MCF 10A (cell line): ENCODE measurements around the gene ZFYVE21. TPM values are rescaled to one million over a fixed set of nuclear protein-coding genes. Genes with fewer than 3 reads are reported as not detected.

Experiments
- BruUV-seq: library from RNA; stranded (reverse); fragments of 400-500 nt; replicated peaks from 2 replicates; lab custom pipeline; 2021; lab: Mats Ljungman, UMichigan
- CTCF ChIA-PET: fragments of 300-600 bp; sonication (Branson Sonifier 250); formaldehyde crosslinking; extraction: SDS; loops from one replicate; lab custom pipeline; 2021; ENCODE audit warnings: antibody characterized with exemption, inconsistent platforms; lab: Yijun Ruan, JAX
- POLR2A ChIA-PET: fragments of 300-600, 350-650 bp; sonication (Branson Sonifier 250); formaldehyde crosslinking; extraction: SDS; loops from one replicate; lab custom pipeline; 2020; ENCODE audit warnings: antibody characterized with exemption, inconsistent platforms; lab: Yijun Ruan, JAX
- DNase-seq: peaks from one replicate; pipeline ENCODE4 v3.0.0-alpha.2; 2018; ENCODE audit not compliant: unreplicated experiment
- H3K27ac Mint-ChIP-seq: one replicate; pipeline ENCODE4 v1.8.0; 2022; ENCODE audit warnings: mild to moderate bottlenecking, low read depth, mixed read lengths; ENCODE audit not compliant: unreplicated experiment
- H3K27me3 Mint-ChIP-seq: one replicate; pipeline ENCODE4 v1.8.0; 2022; ENCODE audit warnings: mixed read lengths; ENCODE audit not compliant: insufficient read depth, unreplicated experiment
- H3K36me3 Mint-ChIP-seq: one replicate; pipeline ENCODE4 v1.8.0; 2022; ENCODE audit warnings: mild to moderate bottlenecking, moderate library complexity, mixed read lengths; ENCODE audit not compliant: insufficient read depth, unreplicated experiment
- H3K4me1 Mint-ChIP-seq: one replicate; pipeline ENCODE4 v1.8.0; 2022; ENCODE audit warnings: mixed read lengths; ENCODE audit not compliant: insufficient read depth, unreplicated experiment
- H3K4me3 Mint-ChIP-seq: one replicate; pipeline ENCODE4 v1.8.0; 2022; ENCODE audit warnings: mild to moderate bottlenecking, moderate library complexity, mixed read lengths; ENCODE audit not compliant: unreplicated experiment
- H3K9me3 Mint-ChIP-seq: one replicate; pipeline ENCODE4 v1.8.0; 2022; ENCODE audit warnings: mixed read lengths; ENCODE audit not compliant: unreplicated experiment
- intact Hi-C: fragments of 100-400 bp; cut with micrococcal nuclease; formaldehyde crosslinking; loops from 2 replicates; pipeline ENCODE4 v1.14.1; 2022
- total RNA-seq: library from RNA; stranded (reverse); gene quantifications from 2 replicates; pipeline ENCODE4 v1.2.3, GENCODE V29; 2022
- TF ChIP-seq, protein P1 (sequence below): fragments of 200-600 bp; IDR thresholded peaks from one replicate; pipeline ENCODE4 v1.8.0; 2022; ENCODE audit warnings: antibody characterized with exemption, mild to moderate bottlenecking; ENCODE audit not compliant: unreplicated experiment

The ZFYVE21 gene
- total RNA-seq, 1 experiment from 2014 or later = 35.5 TPM

GRCh38 chr14:103718572-103718971 lies 3.0 kb downstream of the ZFYVE21 start:
- peaks cover 7% of the 10 kb centered on the region for H3K36me3 Mint-ChIP-seq
- no peak overlapping the region for H3K4me3 Mint-ChIP-seq
- H3K4me1 Mint-ChIP-seq = peaks cover 37% of the 10 kb centered on the region
- H3K9me3 Mint-ChIP-seq = no peaks in the 10 kb centered on the region
- H3K27ac Mint-ChIP-seq = no peak overlapping the region
- ChIA-PET POLR2A (interaction anchor here (2.5 kb wide), 1 partner anchor 161 kb away, joined by 6 read pairs; no protein-coding TSS in a partner anchor), CTCF (interaction anchor here (0.6 to 0.8 kb wide), 4 partner anchors 110 to 962 kb away, joined by 3 to 7 read pairs (median 3); no protein-coding TSS in a partner anchor)
- TF ChIP-seq, protein P1, sequence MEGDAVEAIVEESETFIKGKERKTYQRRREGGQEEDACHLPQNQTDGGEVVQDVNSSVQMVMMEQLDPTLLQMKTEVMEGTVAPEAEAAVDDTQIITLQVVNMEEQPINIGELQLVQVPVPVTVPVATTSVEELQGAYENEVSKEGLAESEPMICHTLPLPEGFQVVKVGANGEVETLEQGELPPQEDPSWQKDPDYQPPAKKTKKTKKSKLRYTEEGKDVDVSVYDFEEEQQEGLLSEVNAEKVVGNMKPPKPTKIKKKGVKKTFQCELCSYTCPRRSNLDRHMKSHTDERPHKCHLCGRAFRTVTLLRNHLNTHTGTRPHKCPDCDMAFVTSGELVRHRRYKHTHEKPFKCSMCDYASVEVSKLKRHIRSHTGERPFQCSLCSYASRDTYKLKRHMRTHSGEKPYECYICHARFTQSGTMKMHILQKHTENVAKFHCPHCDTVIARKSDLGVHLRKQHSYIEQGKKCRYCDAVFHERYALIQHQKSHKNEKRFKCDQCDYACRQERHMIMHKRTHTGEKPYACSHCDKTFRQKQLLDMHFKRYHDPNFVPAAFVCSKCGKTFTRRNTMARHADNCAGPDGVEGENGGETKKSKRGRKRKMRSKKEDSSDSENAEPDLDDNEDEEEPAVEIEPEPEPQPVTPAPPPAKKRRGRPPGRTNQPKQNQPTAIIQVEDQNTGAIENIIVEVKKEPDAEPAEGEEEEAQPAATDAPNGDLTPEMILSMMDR = no peak
- no TSS peak for BruUV-seq
- intact Hi-C loops = loop anchor here (10.0 kb wide), 2 partner anchors 94 to 144 kb away; partner anchors contain the start of gene KLC1
- DNase-seq = no peak
- H3K27me3 Mint-ChIP-seq = no peaks in the 10 kb centered on the region

GRCh38 chr14:103719751-103720150 lies 4.1 kb downstream of the ZFYVE21 start:
- no peaks in the 10 kb centered on the region for H3K9me3 Mint-ChIP-seq
- BruUV-seq = no TSS peak
- CTCF ChIA-PET = interaction anchor here (0.5 to 0.6 kb wide), 2 partner anchors 136 to 201 kb away, joined by 3 read pairs; no protein-coding TSS in a partner anchor
- H3K27me3 Mint-ChIP-seq = no peaks in the 10 kb centered on the region
- peaks cover 37% of the 10 kb centered on the region for H3K4me1 Mint-ChIP-seq
- peaks cover 7% of the 10 kb centered on the region for H3K36me3 Mint-ChIP-seq
- POLR2A ChIA-PET = no interaction called here
- no peak overlapping the region for H3K4me3 Mint-ChIP-seq
- no peak overlapping the region for H3K27ac Mint-ChIP-seq
- no peak for DNase-seq
- TF ChIP-seq, protein P1 = no peak
- intact Hi-C loops = loop anchor here (10.0 kb wide), 2 partner anchors 95 to 145 kb away; partner anchors contain the start of gene KLC1

GRCh38 chr14:103721334-103722120 lies 5.9 kb downstream of the ZFYVE21 start:
- Mint-ChIP-seq H3K27ac (peak overlapping the region; percentile 72), H3K27me3 (no peaks in the 10 kb centered on the region), H3K4me3 (peak overlapping the region; percentile 50), H3K9me3 (no peaks in the 10 kb centered on the region), H3K4me1 (peaks cover 31% of the 10 kb centered on the region), H3K36me3 (peaks cover 16% of the 10 kb centered on the region)
- DNase-seq = peak; percentile 89
- ChIA-PET CTCF (interaction anchor here (0.6 to 0.9 kb wide), 4 partner anchors 85 to 990 kb away, joined by 3 to 4 read pairs (median 3); no protein-coding TSS in a partner anchor), POLR2A (interaction anchor here (0.7 to 1.6 kb wide), 2 partner anchors 12 to 343 kb away, joined by 3 to 6 read pairs; no protein-coding TSS in a partner anchor)
- TF ChIP-seq, protein P1 = no peak
- intact Hi-C loops = no loop called here
- BruUV-seq = no TSS peak

DNA sequence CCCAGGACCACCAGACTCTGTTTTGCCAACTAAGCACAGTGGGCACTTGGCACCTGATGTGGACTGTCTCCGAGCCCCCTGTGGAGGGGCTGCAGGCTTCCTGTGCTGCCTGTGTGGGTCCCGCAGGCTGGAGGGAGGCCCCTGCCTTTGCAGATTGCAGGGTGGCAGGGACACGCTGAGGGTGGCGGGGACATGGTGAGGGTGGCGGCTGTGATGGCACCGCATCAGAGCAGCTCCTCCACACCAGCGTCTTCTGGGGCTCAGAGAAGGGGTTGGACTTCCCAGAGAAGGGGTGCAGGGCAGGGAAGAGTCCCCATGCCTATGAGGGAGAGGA lies 8.1 kb downstream of the ZFYVE21 start:
- TF ChIP-seq, protein P1 = no peak
- H3K27me3 Mint-ChIP-seq = no peaks in the 10 kb centered on the region
- H3K4me3 Mint-ChIP-seq = no peak overlapping the region
- no peak for DNase-seq
- H3K4me1 Mint-ChIP-seq = peaks cover 17% of the 10 kb centered on the region
- peaks cover 18% of the 10 kb centered on the region for H3K36me3 Mint-ChIP-seq
- POLR2A ChIA-PET = no interaction called here
- no peaks in the 10 kb centered on the region for H3K9me3 Mint-ChIP-seq
- CTCF ChIA-PET = interaction anchor here (0.5 kb wide), 1 partner anchor 1296 kb away, joined by 7 read pairs; no protein-coding TSS in a partner anchor
- H3K27ac Mint-ChIP-seq = peak overlapping the region; percentile 63
- BruUV-seq = no TSS peak
- intact Hi-C loops = no loop called here
